GM12864 (cell line): ENCODE measurements around the gene GPANK1.

Experiments
- DNase-seq: peaks from one replicate; pipeline ENCODE4 v3.0.0-alpha.2; 2011; ENCODE audit warnings: low read depth
- H3K4me3 ChIP-seq: 2 replicates; pipeline ENCODE4 v1.5.1; 2011; ENCODE audit warnings: mild to moderate bottlenecking, low read depth, low read length, control low read depth
- CTCF ChIP-seq: IDR thresholded peaks from 2 replicates; pipeline ENCODE4 v1.5.1; 2011; ENCODE audit warnings: low read depth, mild to moderate bottlenecking, moderate library complexity, low read length, control low read depth, inconsistent platforms; ENCODE audit errors: missing control alignments

The GPANK1 gene

GRCh38 chr6:31708224-31708623, 43.4 kb upstream of the GPANK1 start:
- DNase-seq: no peak
- no peak for TF ChIP-seq CTCF

GRCh38 chr6:31707701-31708100, 42.9 kb upstream of the GPANK1 start:
- H3K4me3 ChIP-seq: no peak overlapping the region
- TF ChIP-seq CTCF: no peak
- no peak for DNase-seq

More at GRCh38 chr6:31708224-31708623, 43.4 kb upstream of the GPANK1 start:
- no peak overlapping the region for H3K4me3 ChIP-seq

GRCh38 chr6:31706599-31706998, 41.8 kb upstream of the GPANK1 start, which contains the start of gene LY6G6F:
LY6G6F (plus strand) TSS chr6:31706866; CDS start chr6:31706907, 41 bp downstream.
- no peak within 1 kb of the TSS for H3K4me3 ChIP-seq
- TF ChIP-seq CTCF: no peak
- no peak for DNase-seq

GRCh38 chr6:31705931-31706330, 41.1 kb upstream of the GPANK1 start:
- no peak for DNase-seq
- H3K4me3 ChIP-seq: no peak overlapping the region
- no peak for TF ChIP-seq CTCF

GRCh38 chr6:31702819-31703716, 38.3 kb upstream of the GPANK1 start, which contains the start of gene ABHD16A:
ABHD16A (minus strand) TSS chr6:31703324; CDS start chr6:31703281, 43 bp downstream.
- peak within 1 kb of the TSS; percentile 90 for H3K4me3 ChIP-seq
- no peak for TF ChIP-seq CTCF
- DNase-seq: peak; percentile 96

GRCh38 chr6:31702405-31702818, 37.6 kb upstream of the GPANK1 start:
- no peak for TF ChIP-seq CTCF
- no peak for DNase-seq
- peak overlapping the region; percentile 90 for H3K4me3 ChIP-seq
